ENCODE measurements around the gene CD27.
"Not testable (repeated sequence)": the region's sequence is repeated elsewhere in the genome, so short reads cannot be mapped to it uniquely, and the experiment has no call there.

CD27 gene

GRCh38 chr12:6468283-6468575, 23.5 kb downstream of the CD27 start:
- TF ChIP-seq, protein P1, sequence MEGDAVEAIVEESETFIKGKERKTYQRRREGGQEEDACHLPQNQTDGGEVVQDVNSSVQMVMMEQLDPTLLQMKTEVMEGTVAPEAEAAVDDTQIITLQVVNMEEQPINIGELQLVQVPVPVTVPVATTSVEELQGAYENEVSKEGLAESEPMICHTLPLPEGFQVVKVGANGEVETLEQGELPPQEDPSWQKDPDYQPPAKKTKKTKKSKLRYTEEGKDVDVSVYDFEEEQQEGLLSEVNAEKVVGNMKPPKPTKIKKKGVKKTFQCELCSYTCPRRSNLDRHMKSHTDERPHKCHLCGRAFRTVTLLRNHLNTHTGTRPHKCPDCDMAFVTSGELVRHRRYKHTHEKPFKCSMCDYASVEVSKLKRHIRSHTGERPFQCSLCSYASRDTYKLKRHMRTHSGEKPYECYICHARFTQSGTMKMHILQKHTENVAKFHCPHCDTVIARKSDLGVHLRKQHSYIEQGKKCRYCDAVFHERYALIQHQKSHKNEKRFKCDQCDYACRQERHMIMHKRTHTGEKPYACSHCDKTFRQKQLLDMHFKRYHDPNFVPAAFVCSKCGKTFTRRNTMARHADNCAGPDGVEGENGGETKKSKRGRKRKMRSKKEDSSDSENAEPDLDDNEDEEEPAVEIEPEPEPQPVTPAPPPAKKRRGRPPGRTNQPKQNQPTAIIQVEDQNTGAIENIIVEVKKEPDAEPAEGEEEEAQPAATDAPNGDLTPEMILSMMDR (IDR thresholded peaks at IDR 0.05; ENCODE audit: low read depth, low read length) = no peak
- DNase-seq (ENCODE audit: low read depth in 2 of 2) = peak; percentile 22 to 39
- no peak overlapping the region for H3K4me3 ChIP-seq (replicated peaks in 1 of 2; ENCODE audit: low read depth in 2 of 2, low read length in 2 of 2)

GRCh38 chr12:6469092-6469491, 24.3 kb downstream of the CD27 start:
- TF ChIP-seq, protein P1 (IDR thresholded peaks at IDR 0.05; ENCODE audit: low read depth, low read length) = no peak
- DNase-seq (ENCODE audit: low read depth in 2 of 2) = no peak
- H3K4me3 ChIP-seq (replicated peaks in 1 of 2; ENCODE audit: low read depth in 2 of 2, low read length in 2 of 2) = peak overlapping the region in 1 of 2 donors; percentile 92

- peak overlapping the region; percentile 78 to 92 for H3K4me3 ChIP-seq (replicated peaks in 1 of 2; ENCODE audit: low read depth in 2 of 2, low read length in 2 of 2)
- TF ChIP-seq, protein P1 (IDR thresholded peaks at IDR 0.05; ENCODE audit: low read depth, low read length) = no peak
- no peak for DNase-seq (ENCODE audit: low read depth in 2 of 2)
These were observed 25.0 kb downstream of the CD27 start for GRCh38 chr12:6469609-6470374.

DNA sequence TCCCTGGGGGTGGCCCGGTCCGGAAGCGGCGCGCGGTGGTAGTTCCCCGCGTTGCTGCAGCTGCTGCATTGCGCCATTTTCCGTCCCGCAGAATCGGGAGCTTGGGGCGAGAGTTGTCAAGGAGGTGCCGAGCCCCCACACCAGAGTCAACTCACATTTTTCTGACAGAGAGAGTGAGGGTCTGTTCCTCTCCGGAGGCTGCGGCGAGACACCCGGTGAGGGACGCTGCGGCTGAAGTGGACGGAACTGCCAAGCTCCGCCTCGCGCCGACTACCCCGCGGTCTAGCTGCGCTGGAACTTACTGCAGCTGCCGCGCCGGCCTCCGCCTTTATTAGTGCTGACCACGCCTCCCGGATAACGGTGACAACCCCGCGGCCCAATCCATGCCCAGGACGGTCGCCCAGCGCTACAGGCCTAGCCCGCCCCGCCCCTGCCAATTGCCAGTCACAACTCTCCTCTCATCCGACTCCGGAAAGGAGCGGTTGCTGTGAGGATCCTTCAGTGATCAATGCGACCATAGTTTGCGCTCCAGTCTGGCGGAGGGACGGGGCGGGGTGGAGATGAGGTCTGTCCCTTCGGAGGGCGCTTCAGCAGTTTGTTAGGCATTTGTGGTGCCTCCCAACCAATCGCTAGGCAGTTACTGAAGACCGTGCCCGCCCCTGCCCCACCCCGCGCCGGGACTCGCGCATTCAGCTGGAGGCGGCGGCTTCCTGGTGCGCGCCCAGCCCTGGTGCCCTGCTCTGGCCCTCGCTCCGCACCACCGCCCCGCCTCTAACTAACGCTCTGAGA, 25.8 kb downstream of the CD27 start, which contains the start of gene VAMP1:
VAMP1 (minus strand) TSS at position 303 of the 789 bp plus-strand sequence; CDS start at position 157, 146 bp downstream.
- peak within 1 kb of the TSS; percentile 78 to 92 for H3K4me3 ChIP-seq (replicated peaks in 1 of 2; ENCODE audit: low read depth in 2 of 2, low read length in 2 of 2)
- peak; percentile 97 to 98 for DNase-seq (ENCODE audit: low read depth in 2 of 2)
- TF ChIP-seq, protein P1 (IDR thresholded peaks at IDR 0.05; ENCODE audit: low read depth, low read length) = no peak

DNA sequence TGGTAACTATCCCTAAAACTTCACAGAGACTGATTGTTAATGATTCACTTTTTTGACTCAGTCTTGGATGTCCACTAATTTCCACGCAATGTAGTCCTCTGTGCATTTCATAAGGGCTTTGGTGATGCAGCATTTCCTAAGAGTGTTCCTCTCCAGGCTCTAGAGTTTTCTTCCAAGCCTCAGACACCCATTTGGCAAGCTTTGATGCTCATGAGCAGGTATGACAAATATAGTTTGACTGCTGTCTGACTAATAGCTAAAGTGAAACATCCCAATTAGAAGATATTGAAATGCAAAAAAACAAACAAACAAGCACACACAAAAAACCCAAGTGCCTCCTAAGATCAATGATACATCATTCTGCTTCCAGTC, 27.2 kb downstream of the CD27 start:
- DNase-seq (ENCODE audit: low read depth in 2 of 2) = peak; percentile 15 to 89
- TF ChIP-seq, protein P1 (IDR thresholded peaks at IDR 0.05; ENCODE audit: low read depth, low read length) = no peak
- H3K4me3 ChIP-seq (replicated peaks in 1 of 2; ENCODE audit: low read depth in 2 of 2, low read length in 2 of 2) = no peak overlapping the region

GRCh38 chr12:6472491-6472890, 27.7 kb downstream of the CD27 start:
- TF ChIP-seq, protein P1 (IDR thresholded peaks at IDR 0.05; ENCODE audit: low read depth, low read length) = no peak
- no peak overlapping the region for H3K4me3 ChIP-seq (replicated peaks in 1 of 2; ENCODE audit: low read depth in 2 of 2, low read length in 2 of 2)
- DNase-seq (ENCODE audit: low read depth in 2 of 2) = no peak

GRCh38 chr12:6475233-6475975, 30.6 kb downstream of the CD27 start:
- not testable (repeated sequence) for DNase-seq (ENCODE audit: low read depth in 2 of 2); H3K4me3 ChIP-seq (replicated peaks in 1 of 2; ENCODE audit: low read depth in 2 of 2, low read length in 2 of 2)

Data from cardiac fibroblast (primary cell).